Body of pancreas (tissue), 4 donors: Measurements from ENCODE around the gene MYL4.

ENCODE experiments used
- POLR2A ChIP-seq, 3 donors: fragments of 450-650 bp; IDR thresholded peaks; one replicate each; pipeline ENCODE4 v1.6.1; 2016; ENCODE audit warnings: antibody characterized with exemption in 3 of 3, mild to moderate bottlenecking in 2 of 3
- TF ChIP-seq, protein P1 (sequence below), 7 experiments: fragments of 450-650 bp in 4 of 7; fragments of 200-600 bp in 3 of 7; sonication (generic) in 3 of 7; IDR thresholded peaks; one replicate each; pipeline ENCODE4 v1.5.1; 2016 to 2019; ENCODE audit warnings: antibody characterized with exemption in 7 of 7

DNA sequence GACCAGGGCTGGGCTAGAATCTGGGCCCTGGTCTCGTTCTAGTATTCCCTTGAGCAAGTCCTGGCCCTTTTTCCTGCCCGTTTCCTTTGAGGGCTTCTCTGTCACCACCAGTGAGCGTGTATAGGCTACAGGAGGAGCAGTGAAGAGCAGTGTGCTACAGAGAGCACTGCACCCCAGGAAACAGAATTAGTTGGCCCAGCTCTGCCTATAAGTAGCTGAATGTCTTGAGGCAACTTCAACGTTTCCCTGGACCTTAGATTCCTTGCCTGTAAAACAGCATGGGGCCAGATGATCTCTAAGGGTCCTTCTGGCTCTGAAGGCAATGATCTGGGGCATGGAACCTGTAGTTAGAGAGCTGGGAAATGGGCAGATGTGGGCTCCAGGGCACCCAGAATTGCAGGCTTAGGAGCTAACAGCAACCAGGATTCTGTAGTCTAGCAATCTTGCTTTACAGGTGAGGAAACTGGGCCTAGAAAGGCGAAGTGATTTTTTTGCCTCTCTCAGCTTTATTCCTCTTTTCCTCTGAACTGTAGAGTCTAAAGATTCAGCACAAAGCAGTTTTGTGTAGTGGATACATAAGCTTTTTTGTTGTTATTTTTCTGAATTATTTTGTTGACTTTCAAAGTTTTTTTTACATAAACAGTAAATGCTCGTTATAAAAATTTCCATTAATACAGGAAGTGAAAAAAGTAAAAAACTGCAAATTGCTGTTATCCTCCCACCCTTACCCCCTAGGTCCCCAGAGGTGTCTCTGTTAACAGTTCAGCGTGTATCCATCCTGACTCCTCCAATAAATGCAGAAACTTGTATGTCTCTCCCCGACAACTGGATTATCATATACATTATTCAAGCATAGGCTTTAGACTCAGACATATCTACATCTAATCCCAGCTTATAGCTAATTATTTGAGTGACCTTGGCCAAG, 1.7 kb upstream of the MYL4 start:
- TF ChIP-seq, protein P1, sequence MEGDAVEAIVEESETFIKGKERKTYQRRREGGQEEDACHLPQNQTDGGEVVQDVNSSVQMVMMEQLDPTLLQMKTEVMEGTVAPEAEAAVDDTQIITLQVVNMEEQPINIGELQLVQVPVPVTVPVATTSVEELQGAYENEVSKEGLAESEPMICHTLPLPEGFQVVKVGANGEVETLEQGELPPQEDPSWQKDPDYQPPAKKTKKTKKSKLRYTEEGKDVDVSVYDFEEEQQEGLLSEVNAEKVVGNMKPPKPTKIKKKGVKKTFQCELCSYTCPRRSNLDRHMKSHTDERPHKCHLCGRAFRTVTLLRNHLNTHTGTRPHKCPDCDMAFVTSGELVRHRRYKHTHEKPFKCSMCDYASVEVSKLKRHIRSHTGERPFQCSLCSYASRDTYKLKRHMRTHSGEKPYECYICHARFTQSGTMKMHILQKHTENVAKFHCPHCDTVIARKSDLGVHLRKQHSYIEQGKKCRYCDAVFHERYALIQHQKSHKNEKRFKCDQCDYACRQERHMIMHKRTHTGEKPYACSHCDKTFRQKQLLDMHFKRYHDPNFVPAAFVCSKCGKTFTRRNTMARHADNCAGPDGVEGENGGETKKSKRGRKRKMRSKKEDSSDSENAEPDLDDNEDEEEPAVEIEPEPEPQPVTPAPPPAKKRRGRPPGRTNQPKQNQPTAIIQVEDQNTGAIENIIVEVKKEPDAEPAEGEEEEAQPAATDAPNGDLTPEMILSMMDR (IDR thresholded peaks at IDR 0.05) = no peak
- TF ChIP-seq POLR2A (IDR thresholded peaks at IDR 0.05) = no peak
